Psoas muscle (tissue), 8 donors: Measurements from ENCODE around the gene HTR1D. TPM values are rescaled to one million over a fixed set of nuclear protein-coding genes. Genes with fewer than 3 reads are reported as not detected.

ENCODE experiments used
- ATAC-seq, 4 donors: fragments of 200-7000 bp; cut with Tn5 transposase; one replicate each; pipeline ENCODE4 v1.9.1; 2020; ENCODE audit warnings: moderate library complexity in 3 of 4, mild to moderate bottlenecking in 2 of 4
- DNase-seq, 2 donors: peaks; one replicate each; pipeline ENCODE4 v3.0.0-alpha.2; 2020
- H3K27ac ChIP-seq: fragments of 200-600 bp; one replicate; pipeline ENCODE4 v1.8.0; 2022
- H3K27me3 ChIP-seq, 3 donors: fragments of 200-600 bp in 1 of 3; one replicate each; pipeline versions ENCODE4 v1.6.1 to v1.8.0; 2013 to 2022; ENCODE audit warnings: low read length in 2 of 3, mild to moderate bottlenecking in 2 of 3, moderate library complexity in 1 of 3; ENCODE audit not compliant: insufficient read depth in 3 of 3
- H3K36me3 ChIP-seq, 2 donors: fragments of 200-600 bp in 1 of 2; one replicate each; pipeline versions ENCODE4 v1.6.1 to v1.8.0; 2013 to 2022; ENCODE audit warnings: low read depth in 1 of 2, mild to moderate bottlenecking in 1 of 2, moderate library complexity in 1 of 2; ENCODE audit not compliant: insufficient read depth in 1 of 2
- H3K4me1 ChIP-seq: fragments of 200-600 bp; one replicate; pipeline ENCODE4 v1.8.0; 2022
- H3K4me3 ChIP-seq: fragments of 200-600 bp; one replicate; pipeline ENCODE4 v1.8.0; 2022; ENCODE audit warnings: mild to moderate bottlenecking
- H3K9me3 ChIP-seq: fragments of 200-600 bp; one replicate; pipeline ENCODE4 v1.8.0; 2022
- WGBS, 3 donors: extraction: QIAGEN DNeasy Blood & Tissue Kit; methylation state at CpG; one replicate each; pipeline versions ENCODE4 v1.1.6 to v1.1.7; 2013; 5-methylcytosine and 5-hydroxymethylcytosine counted together
- intact Hi-C, 2 donors: fragments of 100-400 bp; cut with DNase I; formaldehyde crosslinking; loops; one replicate each; pipeline versions ENCODE4 v1.11.0 to v1.14.2; 2022
- polyA plus RNA-seq, 3 donors: library from polyadenylated mRNA; stranded (reverse); fragments of 200-250 nt; gene quantifications; one replicate each; pipeline ENCODE4 v1.2.3, GENCODE V29; 2013
- total RNA-seq, 4 donors: library from RNA; stranded (reverse); fragmentation: NEBNext Ultra II Directional in 2 of 4; extraction: Animal tissue kit (Norgen Biotek cat#: 25700) in 2 of 4; gene quantifications; one replicate each; pipeline versions ENCODE4 v1.2.1 to v1.2.4, GENCODE V29; 2021 to 2023
- TF ChIP-seq, protein P1 (sequence below): fragments of 200-600 bp; IDR thresholded peaks from one replicate; pipeline ENCODE4 v1.8.0; 2022; ENCODE audit warnings: antibody characterized with exemption
- donor health status: healthy with polysubstance abuse.
- donor health status: DM: no; HTN: no; CAD: no; lungs with moderate emphysema.
- donor health status: Bipolar disorder and iron deficiency.
- donor health status: healthy.
- donor health status: DM: yes; HTN: yes; CAD: no.
- donor health status: DM: no; HTN: no; CAD: no.
- donor health status: DM: no; HTN: no; CAD: no.
- donor health status: DM: yes; HTN: yes; CAD: no.

The HTR1D gene
- total and polyA plus RNA-seq, 7 donors: 0.03 to 0.06 TPM; not detected in 5

DNA sequence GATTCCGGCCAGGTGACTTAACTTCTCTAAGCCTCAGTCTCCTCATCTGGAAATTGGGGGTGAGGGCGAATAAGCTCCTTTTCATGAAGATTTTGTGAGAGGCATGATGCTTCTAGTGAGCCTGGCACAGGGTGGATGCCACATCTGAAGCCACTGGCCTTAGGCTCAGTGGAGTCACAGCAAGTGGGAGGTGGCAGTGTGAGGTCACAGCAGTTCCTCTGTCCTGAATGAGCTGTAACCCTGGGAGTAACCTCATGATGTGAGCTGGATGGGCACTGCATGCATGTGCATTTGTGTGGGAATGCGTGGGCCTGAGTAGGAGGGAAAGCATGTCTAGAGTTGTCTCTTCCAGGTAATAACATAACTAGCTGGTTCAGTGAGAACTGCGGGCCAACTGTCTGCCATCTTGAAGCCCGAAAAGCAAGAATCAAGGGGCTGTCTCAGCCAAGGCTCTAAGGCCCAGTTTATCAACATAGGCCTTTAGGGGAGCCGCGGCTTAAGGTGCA is 27.0 kb upstream of the HTR1D start:
- H3K4me3 ChIP-seq: no peak overlapping the region
- no peaks in the 10 kb centered on the region for H3K4me1 ChIP-seq
- no peaks in the 10 kb centered on the region for H3K9me3 ChIP-seq
- H3K27ac ChIP-seq: no peak overlapping the region
- TF ChIP-seq, protein P1, sequence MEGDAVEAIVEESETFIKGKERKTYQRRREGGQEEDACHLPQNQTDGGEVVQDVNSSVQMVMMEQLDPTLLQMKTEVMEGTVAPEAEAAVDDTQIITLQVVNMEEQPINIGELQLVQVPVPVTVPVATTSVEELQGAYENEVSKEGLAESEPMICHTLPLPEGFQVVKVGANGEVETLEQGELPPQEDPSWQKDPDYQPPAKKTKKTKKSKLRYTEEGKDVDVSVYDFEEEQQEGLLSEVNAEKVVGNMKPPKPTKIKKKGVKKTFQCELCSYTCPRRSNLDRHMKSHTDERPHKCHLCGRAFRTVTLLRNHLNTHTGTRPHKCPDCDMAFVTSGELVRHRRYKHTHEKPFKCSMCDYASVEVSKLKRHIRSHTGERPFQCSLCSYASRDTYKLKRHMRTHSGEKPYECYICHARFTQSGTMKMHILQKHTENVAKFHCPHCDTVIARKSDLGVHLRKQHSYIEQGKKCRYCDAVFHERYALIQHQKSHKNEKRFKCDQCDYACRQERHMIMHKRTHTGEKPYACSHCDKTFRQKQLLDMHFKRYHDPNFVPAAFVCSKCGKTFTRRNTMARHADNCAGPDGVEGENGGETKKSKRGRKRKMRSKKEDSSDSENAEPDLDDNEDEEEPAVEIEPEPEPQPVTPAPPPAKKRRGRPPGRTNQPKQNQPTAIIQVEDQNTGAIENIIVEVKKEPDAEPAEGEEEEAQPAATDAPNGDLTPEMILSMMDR: no peak
- intact Hi-C loops: no loop called here
- DNase-seq (no peak), ATAC-seq (no peak)
- H3K27me3 ChIP-seq: no peaks in the 10 kb centered on the region
- 94 to 95% (median 95%) methylated on average over 7 of the region's 7 CpGs for WGBS, 3 donors
- no peaks in the 10 kb centered on the region for H3K36me3 ChIP-seq

DNA sequence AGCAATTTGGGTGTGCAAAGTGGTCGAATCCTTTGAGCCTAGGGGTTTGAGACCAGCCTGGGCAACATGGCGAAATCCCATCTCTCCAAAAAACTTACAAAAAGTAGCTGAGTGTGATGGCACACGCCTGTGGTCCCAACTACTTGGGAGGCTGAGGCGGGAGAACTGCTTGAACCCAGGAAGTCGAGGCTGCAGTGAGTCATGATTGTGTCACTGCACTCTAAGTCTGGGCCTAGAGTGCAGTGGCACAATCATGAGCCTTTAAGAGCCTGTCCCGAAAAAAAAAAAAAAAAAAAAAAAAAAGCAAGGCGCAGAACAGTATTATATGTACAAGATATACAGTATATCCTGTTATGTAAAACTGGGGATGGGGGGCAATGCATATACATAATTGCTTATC is 25.1 kb upstream of the HTR1D start:
- intact Hi-C loops: no loop called here
- ATAC-seq (no peak), DNase-seq (no peak)
- no peaks in the 10 kb centered on the region for H3K27me3 ChIP-seq
- H3K9me3 ChIP-seq: no peaks in the 10 kb centered on the region
- TF ChIP-seq, protein P1: no peak
- WGBS, 3 donors: 87 to 92% (median 89%) methylated on average over 6 to 7 of the region's 7 CpGs
- no peak overlapping the region for H3K27ac ChIP-seq
- H3K36me3 ChIP-seq: no peaks in the 10 kb centered on the region
- no peak overlapping the region for H3K4me3 ChIP-seq
- H3K4me1 ChIP-seq: no peaks in the 10 kb centered on the region

- 86 to 90% (median 89%) methylated on average over 5 of the region's 5 CpGs for WGBS, 3 donors
- Histone ChIP-seq H3K4me3 (no peak overlapping the region), H3K36me3 (no peaks in the 10 kb centered on the region), H3K9me3 (no peaks in the 10 kb centered on the region), H3K27ac (no peak overlapping the region), H3K4me1 (no peaks in the 10 kb centered on the region), H3K27me3 (no peaks in the 10 kb centered on the region)
- TF ChIP-seq, protein P1: no peak
- ATAC-seq (no peak), DNase-seq (no peak)
- intact Hi-C loops: no loop called here
These were observed 22.5 kb upstream of the HTR1D start for GRCh38 chr1:23239638-23240295.

DNA sequence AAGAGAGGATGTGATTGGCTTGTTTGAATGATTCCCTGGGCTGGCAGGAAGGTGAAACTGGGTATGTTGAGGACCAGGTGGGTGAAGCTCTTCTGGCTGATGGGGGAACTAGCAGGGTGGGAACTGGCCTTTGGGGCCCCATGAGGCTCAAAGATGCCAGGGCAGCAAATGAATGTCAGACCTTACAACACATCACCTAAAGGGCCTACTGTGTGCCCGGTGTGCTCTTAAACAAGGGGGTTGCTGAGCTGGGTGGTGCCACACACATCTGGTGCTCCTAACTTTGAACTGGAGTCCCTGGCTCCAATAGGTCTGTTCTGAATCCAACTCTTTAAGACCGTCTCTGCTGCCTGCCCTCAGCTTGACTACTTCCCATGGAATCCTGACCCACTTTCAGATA is 21.3 kb upstream of the HTR1D start:
- intact Hi-C loops: no loop called here
- Histone ChIP-seq H3K36me3 (no peaks in the 10 kb centered on the region), H3K4me3 (no peak overlapping the region), H3K9me3 (no peaks in the 10 kb centered on the region), H3K4me1 (no peaks in the 10 kb centered on the region), H3K27ac (no peak overlapping the region), H3K27me3 (no peaks in the 10 kb centered on the region)
- 89 to 95% (median 89%) methylated on average over 2 of the region's 2 CpGs for WGBS, 3 donors
- TF ChIP-seq, protein P1: no peak
- ATAC-seq (no peak), DNase-seq (no peak)

GRCh38 chr1:23237508-23237907 is 20.2 kb upstream of the HTR1D start:
- WGBS, 3 donors: 90 to 94% (median 92%) methylated on average over 2 of the region's 2 CpGs
- no peak for ATAC-seq
- intact Hi-C loops: no loop called here

More at GRCh38 chr1:23237508-23237907, 20.2 kb upstream of the HTR1D start:
- H3K4me1 ChIP-seq: no peaks in the 10 kb centered on the region
- no peaks in the 10 kb centered on the region for H3K36me3 ChIP-seq
- no peaks in the 10 kb centered on the region for H3K27me3 ChIP-seq
- DNase-seq: no peak
- no peak overlapping the region for H3K4me3 ChIP-seq
- no peaks in the 10 kb centered on the region for H3K9me3 ChIP-seq
- H3K27ac ChIP-seq: no peak overlapping the region
- TF ChIP-seq, protein P1: no peak
